ENCODE measurements around the gene HOXD1. TPM values are rescaled to one million over a fixed set of nuclear protein-coding genes. Genes with fewer than 3 reads are reported as not detected.

HOXD1 gene
- total RNA-seq, 1 donor from 2014 or later, result not detected

DNA sequence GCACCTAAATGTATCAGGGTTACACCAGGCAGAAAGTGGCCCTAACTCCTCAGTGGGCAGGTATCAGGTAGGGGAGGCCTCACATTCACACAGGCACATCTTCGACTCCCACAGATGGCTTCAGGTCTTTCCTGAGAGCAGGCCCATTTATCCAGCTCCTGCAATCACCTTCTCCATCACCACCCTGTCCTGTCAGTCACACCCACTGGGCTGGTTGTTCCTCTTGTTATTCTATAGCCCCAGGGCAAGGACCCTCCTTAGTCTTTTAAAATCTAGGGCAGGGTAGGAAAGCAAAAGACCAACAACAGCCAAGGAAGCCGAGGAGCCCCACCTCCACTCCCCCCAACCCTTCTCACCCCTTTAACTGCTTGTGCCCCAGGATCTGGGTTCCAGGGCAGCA lies 46.2 kb upstream of the HOXD1 start:
- H3K36me3 Mint-ChIP-seq (ENCODE audit: unreplicated experiment), result peaks cover 5% of the 10 kb centered on the region
- H3K27me3 Mint-ChIP-seq (ENCODE audit: unreplicated experiment), result peaks cover 37% of the 10 kb centered on the region
- DNase-seq, result no peak
- H3K27ac Mint-ChIP-seq (ENCODE audit: unreplicated experiment), result no peak overlapping the region
- TF ChIP-seq CTCF (IDR thresholded peaks at IDR 0.05; ENCODE audit: partially characterized antibody, unreplicated experiment), result no peak
- no peak overlapping the region for H3K4me3 Mint-ChIP-seq (ENCODE audit: unreplicated experiment)
- H3K9me3 Mint-ChIP-seq (ENCODE audit: unreplicated experiment), result peaks cover 19% of the 10 kb centered on the region
- no peaks in the 10 kb centered on the region for H3K4me1 Mint-ChIP-seq (ENCODE audit: low read depth, unreplicated experiment)

DNA sequence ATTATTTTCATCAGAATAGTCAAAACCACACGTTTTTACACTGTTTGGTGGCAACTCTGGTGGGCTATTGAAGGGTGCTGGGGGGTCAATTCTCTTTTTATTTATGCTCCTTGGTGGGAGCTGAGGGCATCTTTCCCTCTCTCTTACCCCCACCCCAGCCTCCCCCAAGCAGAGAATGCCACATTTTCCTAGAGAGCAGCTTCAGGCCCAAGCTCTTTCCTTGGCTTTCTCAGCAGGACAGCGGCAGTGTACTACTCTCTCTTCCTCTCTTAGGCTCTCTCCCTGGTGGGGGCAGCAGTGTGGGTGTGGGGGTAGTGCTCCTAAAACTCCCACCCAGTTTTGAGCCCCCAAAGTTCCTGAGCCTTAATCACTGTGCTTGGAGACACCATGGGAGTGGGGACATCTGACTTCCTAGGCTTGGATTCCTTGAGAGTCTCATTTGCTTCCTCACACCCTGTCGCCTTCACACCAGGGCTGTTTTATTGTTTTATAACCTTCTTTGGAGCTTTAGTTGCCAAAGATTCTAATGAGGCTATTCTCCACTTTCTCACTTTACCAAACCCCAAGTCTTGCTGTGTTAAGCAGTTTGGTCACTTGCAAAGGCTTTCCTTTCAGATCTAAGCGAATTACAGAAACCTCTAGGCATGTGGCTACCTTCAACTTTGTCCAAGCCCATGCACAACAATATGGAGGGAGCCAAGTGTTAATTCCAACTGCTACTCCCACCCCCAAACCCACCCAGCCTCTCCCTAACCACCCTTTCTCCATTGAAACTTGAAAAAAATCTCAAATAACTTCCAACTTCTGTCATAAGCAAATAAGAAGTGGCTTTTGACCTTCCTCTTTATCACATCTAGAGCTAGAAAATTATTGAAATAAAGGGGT lies 43.1 kb upstream of the HOXD1 start:
- TF ChIP-seq CTCF (IDR thresholded peaks at IDR 0.05; ENCODE audit: partially characterized antibody, unreplicated experiment), result no peak
- Mint-ChIP-seq H3K36me3 (ENCODE audit: unreplicated experiment) (no peaks in the 10 kb centered on the region), H3K4me1 (ENCODE audit: low read depth, unreplicated experiment) (no peaks in the 10 kb centered on the region), H3K27ac (ENCODE audit: unreplicated experiment) (no peak overlapping the region), H3K4me3 (ENCODE audit: unreplicated experiment) (no peak overlapping the region), H3K9me3 (ENCODE audit: unreplicated experiment) (peaks cover 5% of the 10 kb centered on the region), H3K27me3 (ENCODE audit: unreplicated experiment) (peaks cover 38% of the 10 kb centered on the region)
- DNase-seq, result no peak

DNA sequence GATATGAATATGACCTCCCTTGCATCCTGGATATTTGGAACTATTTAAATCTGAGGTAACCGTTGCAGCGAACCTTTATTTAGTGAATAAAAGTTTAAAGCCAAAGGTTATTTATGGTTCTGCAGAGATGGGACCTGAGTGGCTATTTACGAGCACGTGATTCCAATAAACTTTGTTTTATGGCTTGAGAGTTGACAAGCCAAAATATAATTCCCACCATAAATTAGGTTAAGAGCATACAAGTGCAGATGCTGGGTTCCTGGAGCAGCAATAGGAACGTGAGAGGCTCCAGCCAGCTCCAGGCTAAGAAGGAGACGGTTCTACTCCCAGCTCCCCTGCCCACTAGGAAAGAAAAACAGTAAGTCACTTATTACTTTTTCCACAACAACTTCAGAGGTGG lies 42.4 kb upstream of the HOXD1 start:
- Mint-ChIP-seq H3K4me3 (ENCODE audit: unreplicated experiment) (no peak overlapping the region), H3K36me3 (ENCODE audit: unreplicated experiment) (no peaks in the 10 kb centered on the region), H3K9me3 (ENCODE audit: unreplicated experiment) (peaks cover 4% of the 10 kb centered on the region), H3K4me1 (ENCODE audit: low read depth, unreplicated experiment) (no peaks in the 10 kb centered on the region), H3K27ac (ENCODE audit: unreplicated experiment) (no peak overlapping the region), H3K27me3 (ENCODE audit: unreplicated experiment) (peaks cover 42% of the 10 kb centered on the region)
- DNase-seq, result no peak
- no peak for TF ChIP-seq CTCF (IDR thresholded peaks at IDR 0.05; ENCODE audit: partially characterized antibody, unreplicated experiment)

DNA sequence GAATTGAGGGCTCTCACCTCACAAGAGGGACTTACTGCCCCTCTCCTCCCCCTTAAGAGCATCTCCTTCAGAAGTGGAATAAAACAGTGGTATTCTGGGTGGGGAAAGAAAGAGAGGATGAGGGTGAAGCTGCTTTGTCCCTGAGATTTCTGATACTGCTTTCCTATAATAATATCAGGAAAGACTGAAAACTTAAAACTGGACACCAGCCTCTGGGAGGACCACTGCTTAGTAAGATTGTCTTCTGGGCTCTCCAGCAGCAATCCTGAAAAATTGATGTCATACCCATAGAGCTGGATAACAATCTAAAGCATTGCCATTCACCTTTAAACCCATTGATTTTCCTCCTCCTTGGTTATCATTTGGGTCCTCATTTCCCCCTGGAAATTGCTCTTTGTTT lies 41.8 kb upstream of the HOXD1 start:
- Mint-ChIP-seq H3K27me3 (ENCODE audit: unreplicated experiment) (peaks cover 43% of the 10 kb centered on the region), H3K36me3 (ENCODE audit: unreplicated experiment) (no peaks in the 10 kb centered on the region), H3K4me3 (ENCODE audit: unreplicated experiment) (no peak overlapping the region), H3K4me1 (ENCODE audit: low read depth, unreplicated experiment) (no peaks in the 10 kb centered on the region), H3K27ac (ENCODE audit: unreplicated experiment) (no peak overlapping the region), H3K9me3 (ENCODE audit: unreplicated experiment) (peaks cover 3% of the 10 kb centered on the region)
- DNase-seq, result no peak
- TF ChIP-seq CTCF (IDR thresholded peaks at IDR 0.05; ENCODE audit: partially characterized antibody, unreplicated experiment), result no peak

- no peaks in the 10 kb centered on the region for H3K4me1 Mint-ChIP-seq (ENCODE audit: low read depth, unreplicated experiment)
- H3K27ac Mint-ChIP-seq (ENCODE audit: unreplicated experiment), result no peak overlapping the region
- no peak for DNase-seq
- H3K27me3 Mint-ChIP-seq (ENCODE audit: unreplicated experiment), result peaks cover 43% of the 10 kb centered on the region
- peaks cover 3% of the 10 kb centered on the region for H3K9me3 Mint-ChIP-seq (ENCODE audit: unreplicated experiment)
- H3K36me3 Mint-ChIP-seq (ENCODE audit: unreplicated experiment), result no peaks in the 10 kb centered on the region
- no peak for TF ChIP-seq CTCF (IDR thresholded peaks at IDR 0.05; ENCODE audit: partially characterized antibody, unreplicated experiment)
- no peak overlapping the region for H3K4me3 Mint-ChIP-seq (ENCODE audit: unreplicated experiment)
These were observed 41.2 kb upstream of the HOXD1 start for GRCh38 chr2:176147210-176147799.
